HUES64 (cell line): ENCODE data around the gene FOXL1.

Experiments
- H3K27ac ChIP-seq: 2 replicates; pipeline ENCODE4 v1.7.0; 2013; ENCODE audit warnings: low read depth, low read length, inconsistent platforms
- H3K27me3 ChIP-seq: 2 replicates; pipeline ENCODE4 v1.6.1; 2013; ENCODE audit warnings: mild to moderate bottlenecking, low read length; ENCODE audit not compliant: insufficient read depth
- H3K36me3 ChIP-seq: 2 replicates; pipeline ENCODE4 v1.6.1; 2013; ENCODE audit warnings: mild to moderate bottlenecking, low read length; ENCODE audit not compliant: insufficient read depth
- H3K4me1 ChIP-seq: 2 replicates; pipeline ENCODE4 v1.6.1; 2013; ENCODE audit warnings: mild to moderate bottlenecking, low read length, moderate library complexity; ENCODE audit not compliant: insufficient read depth
- H3K4me3 ChIP-seq: 2 replicates; pipeline ENCODE4 v1.5.1; 2013; ENCODE audit warnings: mild to moderate bottlenecking, low read length, moderate library complexity
- H3K9ac ChIP-seq: 2 replicates; pipeline ENCODE4 v1.6.1; 2013; ENCODE audit warnings: mild to moderate bottlenecking, low read depth, low read length
- H3K9me3 ChIP-seq: 2 replicates; pipeline ENCODE4 v1.6.1; 2013; ENCODE audit warnings: low read depth, low read length; ENCODE audit not compliant: insufficient read depth
- WGBS: fragments of 150-250, 120-280 bp; methylation state at CpG from one replicate; pipeline ENCODE4 v1.1.7; 2013; ENCODE audit warnings: missing lambda C conversion rate; 5-methylcytosine and 5-hydroxymethylcytosine counted together

FOXL1 gene

GRCh38 chr16:86563469-86564345 is 14.6 kb upstream of the FOXL1 start:
- 2% methylated on average over 41 of the region's 41 CpGs for WGBS
- Histone ChIP-seq H3K36me3 (no peaks in the 10 kb centered on the region), H3K27me3 (peaks cover 54% of the 10 kb centered on the region), H3K27ac (no peak overlapping the region), H3K4me1 (peaks cover 23% of the 10 kb centered on the region), H3K4me3 (peak overlapping the region; percentile 47), H3K9me3 (no peaks in the 10 kb centered on the region), H3K9ac (peak overlapping the region; percentile 49; the same call in 1 of the 2 replicates)

- 4% methylated on average over 15 of the region's 16 CpGs for WGBS
- peaks cover 26% of the 10 kb centered on the region for H3K4me1 ChIP-seq
- H3K9ac ChIP-seq = no peak overlapping the region
- H3K9me3 ChIP-seq = no peaks in the 10 kb centered on the region
- H3K27me3 ChIP-seq = peaks cover 69% of the 10 kb centered on the region
- no peaks in the 10 kb centered on the region for H3K36me3 ChIP-seq
- H3K4me3 ChIP-seq = 0 out of 2 replicates have a peak overlapping the region, but pooled peaks have one; percentile 43
- H3K27ac ChIP-seq = no peak overlapping the region
Measured at GRCh38 chr16:86565181-86565631, 13.1 kb upstream of the FOXL1 start.

- 2% methylated on average over 50 of the region's 53 CpGs for WGBS
- peak overlapping the region; percentile 43 for H3K4me3 ChIP-seq
- H3K9ac ChIP-seq = no peak overlapping the region
- no peaks in the 10 kb centered on the region for H3K9me3 ChIP-seq
- peaks cover 76% of the 10 kb centered on the region for H3K27me3 ChIP-seq
- no peak overlapping the region for H3K27ac ChIP-seq
- peaks cover 32% of the 10 kb centered on the region for H3K4me1 ChIP-seq
- H3K36me3 ChIP-seq = no peaks in the 10 kb centered on the region
Measured at GRCh38 chr16:86565644-86566511, 12.5 kb upstream of the FOXL1 start.

- H3K27me3 ChIP-seq = peaks cover 83% of the 10 kb centered on the region
- H3K27ac ChIP-seq = no peak within 1 kb of the TSS
- peaks cover 37% of the 10 kb centered on the region for H3K4me1 ChIP-seq
- no peak within 1 kb of the TSS for H3K9ac ChIP-seq
- no peaks in the 10 kb centered on the region for H3K9me3 ChIP-seq
- peak within 1 kb of the TSS; percentile 56 for H3K4me3 ChIP-seq
- no peaks in the 10 kb centered on the region for H3K36me3 ChIP-seq
- WGBS = under 1% methylated on average over 30 of the region's 30 CpGs
Measured at GRCh38 chr16:86566601-86566965, 11.8 kb upstream of the FOXL1 start, which contains the start of gene FOXC2. Gene FOXC2, plus strand, starts transcription at chr16:86566829. Its CDS starts 507 bp downstream, at chr16:86567336.

- Histone ChIP-seq H3K4me3 (peak overlapping the region; percentile 56), H3K9ac (no peak overlapping the region), H3K27ac (no peak overlapping the region), H3K9me3 (no peaks in the 10 kb centered on the region), H3K27me3 (peaks cover 89% of the 10 kb centered on the region), H3K36me3 (no peaks in the 10 kb centered on the region), H3K4me1 (peaks cover 37% of the 10 kb centered on the region)
- under 1% methylated on average over 88 of the region's 88 CpGs for WGBS
Measured at GRCh38 chr16:86566966-86567700, 11.2 kb upstream of the FOXL1 start.

GRCh38 chr16:86567701-86568581 is 10.4 kb upstream of the FOXL1 start:
- H3K9me3 ChIP-seq = no peaks in the 10 kb centered on the region
- H3K27ac ChIP-seq = no peak overlapping the region
- no peaks in the 10 kb centered on the region for H3K36me3 ChIP-seq
- peak overlapping the region; percentile 56 for H3K4me3 ChIP-seq
- no peak overlapping the region for H3K9ac ChIP-seq
- WGBS = 2% methylated on average over 116 of the region's 116 CpGs
- H3K27me3 ChIP-seq = peaks cover 95% of the 10 kb centered on the region
- peaks cover 40% of the 10 kb centered on the region for H3K4me1 ChIP-seq

- Histone ChIP-seq H3K36me3 (no peaks in the 10 kb centered on the region), H3K27ac (no peak overlapping the region), H3K27me3 (peaks cover 96% of the 10 kb centered on the region), H3K9me3 (no peaks in the 10 kb centered on the region), H3K4me1 (peaks cover 47% of the 10 kb centered on the region), H3K4me3 (peak overlapping the region; percentile 56), H3K9ac (no peak overlapping the region)
- 2% methylated on average over 32 of the region's 33 CpGs for WGBS
Measured at GRCh38 chr16:86568677-86569623, 9.4 kb upstream of the FOXL1 start.

GRCh38 chr16:86569701-86570447 is 8.5 kb upstream of the FOXL1 start:
- 23% methylated on average over 12 of the region's 13 CpGs for WGBS
- H3K9ac ChIP-seq = no peak overlapping the region
- peaks cover 39% of the 10 kb centered on the region for H3K4me1 ChIP-seq
- H3K27me3 ChIP-seq = peaks cover 96% of the 10 kb centered on the region
- H3K36me3 ChIP-seq = no peaks in the 10 kb centered on the region
- no peak overlapping the region for H3K27ac ChIP-seq
- H3K9me3 ChIP-seq = no peaks in the 10 kb centered on the region
- peak overlapping the region; percentile 56; the same call in 1 of the 2 replicates for H3K4me3 ChIP-seq
